H9 (cell line): ENCODE data around the gene TUBB1. TPM values are rescaled to one million over a fixed set of nuclear protein-coding genes. Genes with fewer than 3 reads are reported as not detected.

ENCODE experiments used
- DNase-seq: peaks from one replicate; pipeline ENCODE4 v3.0.0-alpha.2; 2017
- H2AFZ ChIP-seq: one replicate; pipeline ENCODE4 v1.6.1; 2013; ENCODE audit warnings: mild to moderate bottlenecking, low read length, control low read depth, moderate library complexity
- H2AK5ac ChIP-seq: 2 replicates; pipeline ENCODE4 v1.6.1; 2013; ENCODE audit warnings: low read length, control low read depth, mixed read lengths; ENCODE audit not compliant: insufficient read length
- H2BK120ac ChIP-seq: one replicate; pipeline ENCODE4 v1.6.1; 2013; ENCODE audit warnings: low read depth, mild to moderate bottlenecking, low read length, control low read depth, inconsistent platforms; ENCODE audit not compliant: poor library complexity, severe bottlenecking
- H2BK12ac ChIP-seq: 2 replicates; pipeline ENCODE4 v1.6.1; 2013; ENCODE audit warnings: low read length, control low read depth, mixed read lengths, low read depth; ENCODE audit not compliant: insufficient read length
- H2BK15ac ChIP-seq: 2 replicates; pipeline ENCODE4 v1.6.1; 2013; ENCODE audit warnings: low read depth, low read length, control low read depth
- H2BK20ac ChIP-seq: one replicate; pipeline ENCODE4 v1.6.1; 2013; ENCODE audit warnings: low read depth, mild to moderate bottlenecking, low read length, control low read depth, inconsistent platforms; ENCODE audit not compliant: poor library complexity, severe bottlenecking
- H2BK5ac ChIP-seq: 2 replicates; pipeline ENCODE4 v1.6.1; 2013; ENCODE audit warnings: low read length, control low read depth, mixed read lengths; ENCODE audit not compliant: insufficient read length
- H3K14ac ChIP-seq: 2 replicates; pipeline ENCODE4 v1.6.1; 2013; ENCODE audit warnings: low read length, control low read depth; ENCODE audit not compliant: insufficient read depth
- H3K18ac ChIP-seq: 2 replicates; pipeline ENCODE4 v1.6.1; 2013; ENCODE audit warnings: low read depth, mild to moderate bottlenecking, mixed read lengths, low read length, control low read depth; ENCODE audit not compliant: insufficient read length
- H3K23ac ChIP-seq: 2 replicates; pipeline ENCODE4 v1.6.1; 2013; ENCODE audit warnings: low read length, control low read depth, mixed read lengths, low read depth; ENCODE audit not compliant: insufficient read length
- H3K23me2 ChIP-seq: 2 replicates; pipeline ENCODE4 v1.6.1; 2013; ENCODE audit warnings: low read depth, mild to moderate bottlenecking, mixed read lengths, low read length, control low read depth; ENCODE audit not compliant: insufficient read length, poor library complexity, severe bottlenecking
- H3K27ac ChIP-seq: 2 replicates; pipeline ENCODE4 v1.5.1; 2013; ENCODE audit warnings: low read length, control low read depth, mixed read lengths, low read depth; ENCODE audit not compliant: insufficient read length
- H3K27me3 ChIP-seq: 2 replicates; pipeline ENCODE4 v1.6.1; 2013; ENCODE audit warnings: low read length, control low read depth, inconsistent platforms; ENCODE audit not compliant: insufficient read depth
- H3K4ac ChIP-seq: 2 replicates; pipeline ENCODE4 v1.6.1; 2013; ENCODE audit warnings: low read depth, mild to moderate bottlenecking, control low read depth, inconsistent platforms, low read length, moderate library complexity
- H3K4me1 ChIP-seq: 2 replicates; pipeline ENCODE4 v1.6.1; 2013; ENCODE audit warnings: low read length, control low read depth, inconsistent platforms; ENCODE audit not compliant: insufficient read depth
- H3K4me2 ChIP-seq: 2 replicates; pipeline ENCODE4 v1.6.1; 2013; ENCODE audit warnings: low read length, control low read depth, mixed read lengths; ENCODE audit not compliant: insufficient read length, insufficient read depth
- H3K56ac ChIP-seq: 2 replicates; pipeline ENCODE4 v1.6.1; 2013; ENCODE audit warnings: low read depth, mild to moderate bottlenecking, mixed read lengths, low read length, control low read depth; ENCODE audit not compliant: insufficient read length
- H3K79me1 ChIP-seq: 2 replicates; pipeline ENCODE4 v1.6.1; 2013; ENCODE audit warnings: low read depth, mild to moderate bottlenecking, moderate library complexity, low read length, control low read depth, inconsistent platforms; ENCODE audit not compliant: insufficient read depth, poor library complexity, severe bottlenecking
- H3K79me2 ChIP-seq: 2 replicates; pipeline ENCODE4 v1.6.1; 2013; ENCODE audit warnings: low read length, control low read depth, inconsistent platforms; ENCODE audit not compliant: insufficient read depth
- H3K9ac ChIP-seq: 2 replicates; pipeline ENCODE4 v1.6.1; 2013; ENCODE audit warnings: low read length, control low read depth, mixed read lengths; ENCODE audit not compliant: insufficient read length; ENCODE audit errors: extremely low read depth
- H3K9me3 ChIP-seq: one replicate; pipeline ENCODE4 v1.6.1; 2013; ENCODE audit warnings: low read depth, low read length, inconsistent platforms; ENCODE audit not compliant: control insufficient read depth
- H3T11ph ChIP-seq: one replicate; pipeline ENCODE4 v1.6.1; 2013; ENCODE audit warnings: mild to moderate bottlenecking, low read length, control low read depth, inconsistent platforms
- H4K20me1 ChIP-seq: one replicate; pipeline ENCODE4 v1.6.1; 2013; ENCODE audit not compliant: control insufficient read depth, insufficient read length, insufficient read depth
- H4K5ac ChIP-seq: 2 replicates; pipeline ENCODE4 v1.6.1; 2013; ENCODE audit warnings: low read depth, mild to moderate bottlenecking, mixed read lengths, low read length, control low read depth; ENCODE audit not compliant: insufficient read length
- H4K8ac ChIP-seq: replicated peaks from 2 replicates; pipeline ENCODE4 v1.6.1; 2013; ENCODE audit warnings: low read length, control low read depth, mixed read lengths, low read depth; ENCODE audit not compliant: insufficient read length
- H4K91ac ChIP-seq: 2 replicates; pipeline ENCODE4 v1.6.1; 2013; ENCODE audit warnings: low read depth, mild to moderate bottlenecking, moderate library complexity, mixed read lengths, low read length, control low read depth; ENCODE audit not compliant: insufficient read length
- H3K27ac Mint-ChIP-seq, 3 experiments: 2 replicates in 2 of 3; 3 replicates in 1 of 3; pipeline ENCODE4 v1.8.0; 2020 to 2021; ENCODE audit warnings: mixed read lengths in 3 of 3, mild to moderate bottlenecking in 1 of 3, moderate library complexity in 1 of 3
- H3K27me3 Mint-ChIP-seq: 2 replicates; pipeline ENCODE4 v1.8.0; 2021; ENCODE audit warnings: low read depth, mild to moderate bottlenecking, moderate library complexity, mixed read lengths
- H3K36me3 Mint-ChIP-seq, 3 experiments: 2 replicates in 2 of 3; 3 replicates in 1 of 3; pipeline ENCODE4 v1.8.0; 2020 to 2021; ENCODE audit warnings: low read depth in 3 of 3, mixed read lengths in 3 of 3; ENCODE audit not compliant: insufficient read depth in 1 of 3
- H3K4me1 Mint-ChIP-seq, 2 experiments: 2 replicates each; pipeline ENCODE4 v1.8.0; 2020; ENCODE audit warnings: mixed read lengths in 2 of 2
- H3K4me3 Mint-ChIP-seq, 2 experiments: 2 replicates in 1 of 2; 3 replicates in 1 of 2; pipeline ENCODE4 v1.8.0; 2020 to 2021; ENCODE audit warnings: mild to moderate bottlenecking in 2 of 2, mixed read lengths in 2 of 2, moderate library complexity in 1 of 2
- H3K9me3 Mint-ChIP-seq, 2 experiments: 2 replicates in 1 of 2; 3 replicates in 1 of 2; pipeline ENCODE4 v1.8.0; 2020; ENCODE audit warnings: mild to moderate bottlenecking in 2 of 2, mixed read lengths in 2 of 2, moderate library complexity in 1 of 2
- CTCF ChIP-seq: fragments of 200-600 bp; sonication (generic); conservative IDR thresholded peaks from 3 replicates; pipeline ENCODE4 v1.8.0; 2021; ENCODE audit warnings: antibody characterized with exemption, mild to moderate bottlenecking
- WGBS: extraction: QIAGEN DNeasy Blood & Tissue Kit; methylation state at CpG from one replicate; pipeline ENCODE4 v1.1.7; 2013; ENCODE audit warnings: missing lambda C conversion rate, low lambda C conversion rate, mixed read lengths; ENCODE audit not compliant: insufficient read length; ENCODE audit errors: extremely low coverage; 5-methylcytosine and 5-hydroxymethylcytosine counted together
- total RNA-seq: library from RNA; stranded (reverse); gene quantifications from 2 replicates; pipeline ENCODE4 v1.2.1, GENCODE V29; 2021

Gene TUBB1
- total RNA-seq, 1 experiment from 2014 or later, result not detected

- no peak within 1 kb of the TSS for H3K4ac ChIP-seq
- peaks cover 3% of the 10 kb centered on the region for H3K4me1 ChIP-seq
- no peak within 1 kb of the TSS for H2AFZ ChIP-seq
- H3K23me2 ChIP-seq, result peaks cover 8% of the 10 kb centered on the region
- H3K18ac ChIP-seq, result peak within 1 kb of the TSS; percentile 43
- H2AK5ac ChIP-seq, result no peak within 1 kb of the TSS
- H2BK5ac ChIP-seq, result no peak within 1 kb of the TSS
- no peak within 1 kb of the TSS for H2BK12ac ChIP-seq
- H3K79me1 ChIP-seq, result no peaks in the 10 kb centered on the region
- Mint-ChIP-seq H3K9me3 (no peaks in the 10 kb centered on the region), H3K27me3 (peaks cover 26% of the 10 kb centered on the region), H3K27ac (peak within 1 kb of the TSS; percentile 88 to 96 (median 92); a peak in 6 of 7 replicates), H3K4me3 (peak within 1 kb of the TSS; percentile 93 to 94), H3K4me1 (peaks cover 16 to 21% of the 10 kb centered on the region in 2 experiments), H3K36me3 (peaks cover 35 to 73% (median 71%) of the 10 kb centered on the region in 3 experiments)
- H2BK120ac ChIP-seq, result no peak within 1 kb of the TSS
- no CpG with 5 or more reads among the region's 86 CpGs for WGBS
- DNase-seq, result peak; percentile 96
- H4K20me1 ChIP-seq, result no peaks in the 10 kb centered on the region
- peak within 1 kb of the TSS; percentile 68 for H3K9ac ChIP-seq
- no peak within 1 kb of the TSS for H3T11ph ChIP-seq
- no peak within 1 kb of the TSS for H2BK15ac ChIP-seq
- H3K23ac ChIP-seq, result no peak within 1 kb of the TSS
- H4K91ac ChIP-seq, result no peak within 1 kb of the TSS
- H3K9me3 ChIP-seq, result no peaks in the 10 kb centered on the region
- H4K5ac ChIP-seq, result no peak within 1 kb of the TSS
- no peak within 1 kb of the TSS for H3K27ac ChIP-seq
- no peak within 1 kb of the TSS for H2BK20ac ChIP-seq
- peak within 1 kb of the TSS; percentile 81 for H3K14ac ChIP-seq
- H3K79me2 ChIP-seq, result peaks cover 4% of the 10 kb centered on the region; the same call in 1 of the 2 replicates
- no peak within 1 kb of the TSS for H3K56ac ChIP-seq
- no peak within 1 kb of the TSS for H4K8ac ChIP-seq
- H3K4me2 ChIP-seq, result peak within 1 kb of the TSS; percentile 87
- no peaks in the 10 kb centered on the region for H3K27me3 ChIP-seq
- no peak for TF ChIP-seq CTCF
Observed at GRCh38 chr20:59032023-59032712, 12.9 kb downstream of the TUBB1 start, which contains the start of gene ATP5F1E. ATP5F1E (minus strand) TSS chr20:59032335; CDS start chr20:59032251, 84 bp downstream.
